Epithelial cell of proximal tubule (primary cell): ENCODE data around the gene SPECC1L. TPM values are rescaled to one million over a fixed set of nuclear protein-coding genes. Genes with fewer than 3 reads are reported as not detected.

Source experiments
- DNase-seq: peaks from one replicate; pipeline ENCODE4 v3.0.0-alpha.2; 2011; ENCODE audit warnings: low read depth
- H3K4me3 ChIP-seq: 2 replicates; pipeline ENCODE4 v1.5.1; 2011; ENCODE audit warnings: low read depth, mild to moderate bottlenecking, low read length
- CTCF ChIP-seq: conservative IDR thresholded peaks from 2 replicates; pipeline ENCODE4 v1.5.1; 2012; ENCODE audit warnings: low read depth, mild to moderate bottlenecking, low read length
- total RNA-seq: library from RNA; depleted of rRNA; stranded (reverse); fragments of >200 nt; gene quantifications from 2 replicates; pipeline ENCODE4 v1.2.3, GENCODE V29; 2015

The SPECC1L gene
- total RNA-seq, 1 donor from 2014 or later, result 22.7 TPM

DNA sequence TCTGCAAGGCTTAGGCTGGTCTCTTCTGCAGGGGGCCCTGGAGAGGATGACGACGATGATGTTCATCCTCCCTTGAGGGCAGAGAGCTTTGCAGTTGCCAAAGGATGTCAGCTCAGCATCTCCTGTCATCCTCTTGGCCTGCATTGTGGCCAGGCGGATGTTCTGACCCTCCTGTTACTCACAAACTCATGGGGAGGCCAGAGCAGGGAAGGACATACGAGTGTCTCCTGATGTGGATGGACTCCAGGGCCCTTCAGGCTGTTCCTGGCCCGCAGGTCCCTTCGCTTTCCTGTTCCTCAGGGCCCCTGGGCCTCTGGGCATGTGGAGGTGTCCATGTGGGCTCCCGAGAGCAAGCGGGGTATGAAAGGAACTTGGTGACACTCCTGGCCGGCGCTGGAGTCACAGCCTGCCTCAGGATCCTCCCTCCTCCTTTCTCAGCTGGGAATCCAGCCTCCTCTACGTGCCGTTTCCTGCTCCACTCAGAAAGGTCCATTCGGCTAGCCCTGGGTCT lies 165.3 kb downstream of the SPECC1L start:
- TF ChIP-seq CTCF, result no peak
- DNase-seq, result no peak
- H3K4me3 ChIP-seq, result no peak overlapping the region

DNA sequence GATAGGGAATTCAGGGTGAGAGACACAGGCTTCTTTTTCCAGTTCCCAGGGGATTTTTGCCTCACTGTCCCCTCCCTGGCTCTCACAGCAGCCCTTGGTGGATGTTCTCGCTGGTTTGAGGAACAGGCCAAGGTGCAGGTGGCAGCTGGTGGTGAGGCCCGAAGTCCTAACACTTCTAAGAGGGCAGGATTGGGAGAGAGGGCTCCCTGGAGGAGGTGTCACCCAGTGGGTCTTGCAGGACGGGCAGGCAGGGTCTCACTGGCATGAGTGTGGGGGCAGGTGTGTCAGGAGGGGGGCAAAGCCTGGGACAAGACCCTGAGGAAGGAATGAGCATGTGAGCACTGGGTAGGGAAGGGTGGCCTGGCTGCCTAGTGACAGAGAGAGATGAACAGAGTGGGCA lies 165.9 kb downstream of the SPECC1L start:
- no peak for TF ChIP-seq CTCF
- H3K4me3 ChIP-seq, result no peak overlapping the region

DNA sequence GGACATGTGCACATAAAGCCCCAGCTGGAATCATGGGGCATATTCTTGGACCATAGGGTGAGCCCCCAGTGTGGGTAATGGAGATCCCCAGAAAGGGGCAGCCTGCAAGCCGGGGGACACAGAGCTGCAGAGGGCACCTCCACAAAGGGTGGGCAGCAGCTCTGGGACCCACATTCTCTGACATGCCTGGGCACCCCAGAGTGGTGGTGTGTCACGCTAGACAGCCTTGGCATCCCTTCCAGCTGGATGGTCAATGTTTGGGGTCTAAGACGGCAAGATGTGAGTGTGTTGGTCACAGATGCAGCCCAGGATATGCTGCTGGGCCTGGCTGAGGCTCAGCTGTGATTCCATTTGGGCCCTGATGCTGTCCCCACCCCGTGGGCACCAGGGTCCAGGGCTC lies 166.5 kb downstream of the SPECC1L start:
- no peak for TF ChIP-seq CTCF

More for the DNA sequence above, 165.9 kb downstream of the SPECC1L start:
- DNase-seq, result no peak

DNA sequence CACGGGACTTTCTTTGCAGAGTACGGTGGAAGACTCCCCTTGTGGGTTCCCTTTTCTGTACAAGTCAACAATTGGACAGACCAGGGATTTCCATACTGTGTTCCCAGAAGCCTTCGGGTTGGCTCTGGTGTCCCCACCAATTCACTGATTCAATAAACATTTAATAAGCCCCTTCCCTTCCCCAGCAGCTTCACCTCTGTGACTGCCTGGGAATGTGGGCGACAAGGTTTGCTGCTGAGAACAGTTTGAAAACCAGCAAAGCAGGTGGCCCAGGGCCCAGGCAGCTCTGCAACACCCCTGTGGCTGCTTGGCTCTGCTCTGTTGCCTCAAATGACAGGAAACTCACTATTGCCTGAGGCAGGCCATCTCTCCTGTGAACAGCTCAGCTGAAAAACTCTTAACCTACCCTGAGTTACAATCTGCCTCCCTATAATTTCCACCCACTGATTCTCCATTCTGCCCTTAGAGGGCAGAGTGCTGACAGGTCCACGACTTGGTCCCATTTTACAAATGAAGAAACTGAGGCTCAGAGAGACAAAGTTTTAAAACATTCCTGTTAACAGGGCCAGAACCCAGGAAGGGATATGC lies 167.2 kb downstream of the SPECC1L start:
- no peak for DNase-seq
- no peak overlapping the region for H3K4me3 ChIP-seq
- peak; percentile 54 for TF ChIP-seq CTCF

More for the DNA sequence above, 166.5 kb downstream of the SPECC1L start:
- no peak overlapping the region for H3K4me3 ChIP-seq
- no peak for DNase-seq

GRCh38 chr22:24440270-24440717 lies 169.7 kb downstream of the SPECC1L start:
- DNase-seq, result no peak
- no peak overlapping the region for H3K4me3 ChIP-seq
- TF ChIP-seq CTCF, result no peak

GRCh38 chr22:24440718-24441405 lies 170.2 kb downstream of the SPECC1L start:
- DNase-seq, result no peak
- TF ChIP-seq CTCF, result no peak

More at GRCh38 chr22:24440718-24441405, 170.2 kb downstream of the SPECC1L start:
- H3K4me3 ChIP-seq, result no peak overlapping the region
